ENCODE results near the gene A3GALT2.

Gene A3GALT2

DNA sequence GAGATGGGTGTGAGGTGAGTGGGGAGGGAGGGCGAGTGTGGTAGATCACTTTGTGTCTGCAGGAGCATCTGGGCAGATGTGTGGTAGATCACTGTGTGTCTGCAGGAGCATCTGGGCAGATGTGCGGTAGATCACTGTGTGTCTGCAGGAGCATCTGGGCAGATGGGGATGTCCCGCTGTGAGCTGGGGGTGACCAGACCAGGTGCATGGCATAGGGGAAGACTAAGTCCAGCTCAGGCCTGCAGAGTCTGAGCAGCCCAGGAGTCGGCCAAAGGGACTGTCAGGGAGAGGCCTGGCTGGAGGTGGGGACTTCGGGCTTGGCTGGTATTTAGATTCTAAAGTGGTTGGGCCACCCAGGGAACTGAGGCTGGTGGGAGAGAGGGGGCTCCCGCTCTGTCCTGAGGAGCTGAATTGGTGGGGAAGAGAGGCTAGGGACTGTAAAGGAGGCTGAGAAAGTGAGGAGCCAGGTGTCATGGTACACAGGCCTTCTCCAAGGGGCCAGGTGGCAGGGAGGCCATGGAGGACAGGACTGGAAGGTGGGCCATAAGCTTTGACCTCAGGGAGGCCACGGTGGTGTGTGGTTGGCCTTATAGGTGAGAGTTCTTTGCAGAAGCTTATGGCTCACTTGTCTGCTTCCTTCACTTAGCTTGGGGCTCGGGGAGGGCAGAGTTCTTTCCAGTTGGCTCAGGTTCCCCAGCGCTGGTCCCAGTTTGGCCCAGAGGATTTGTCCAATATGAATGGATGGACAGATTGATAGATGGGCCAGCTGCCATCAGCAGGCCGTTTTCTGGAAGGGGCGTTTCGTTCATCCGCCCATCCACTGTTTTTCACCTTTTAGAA is 49.0 kb downstream of the A3GALT2 start:
- no peak for DNase-seq (ENCODE audit: low spot score)

DNA sequence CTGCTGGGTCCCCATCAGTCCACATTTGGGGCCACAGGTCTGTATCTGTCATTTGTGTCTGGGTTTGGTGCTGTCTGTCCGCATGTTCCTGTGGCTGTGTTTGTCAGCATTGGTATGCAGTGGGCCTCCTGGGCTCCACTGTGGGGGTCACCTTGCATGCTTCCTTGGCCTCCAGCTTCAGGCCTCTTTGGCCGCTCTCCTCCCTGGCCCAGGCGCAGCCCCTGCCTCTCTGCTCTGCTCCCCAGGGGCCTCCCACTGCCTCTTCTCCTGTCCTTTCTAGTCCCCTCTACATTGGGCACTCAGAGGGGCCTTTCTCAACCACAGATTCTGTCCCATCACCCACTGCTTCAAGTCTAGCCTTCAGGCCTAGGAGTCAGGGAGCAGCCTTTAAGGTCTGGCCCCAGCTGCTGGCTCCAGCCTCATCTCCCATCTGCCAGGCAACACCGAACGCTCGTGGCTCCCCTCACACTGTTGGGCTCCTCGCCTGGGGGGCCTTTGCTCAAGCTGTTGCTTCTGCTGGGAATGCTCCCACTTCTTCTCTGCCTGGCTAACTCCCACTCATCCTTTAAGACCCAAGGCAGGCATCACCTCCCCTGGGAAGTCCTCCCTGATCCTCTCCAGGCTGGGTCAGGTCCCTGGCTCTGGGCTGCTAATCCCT is 50.0 kb downstream of the A3GALT2 start:
- DNase-seq (ENCODE audit: low spot score) = no peak

- DNase-seq (ENCODE audit: low spot score) = no peak
Measured at GRCh38 chr1:33270379-33270778, 50.5 kb downstream of the A3GALT2 start.

DNA sequence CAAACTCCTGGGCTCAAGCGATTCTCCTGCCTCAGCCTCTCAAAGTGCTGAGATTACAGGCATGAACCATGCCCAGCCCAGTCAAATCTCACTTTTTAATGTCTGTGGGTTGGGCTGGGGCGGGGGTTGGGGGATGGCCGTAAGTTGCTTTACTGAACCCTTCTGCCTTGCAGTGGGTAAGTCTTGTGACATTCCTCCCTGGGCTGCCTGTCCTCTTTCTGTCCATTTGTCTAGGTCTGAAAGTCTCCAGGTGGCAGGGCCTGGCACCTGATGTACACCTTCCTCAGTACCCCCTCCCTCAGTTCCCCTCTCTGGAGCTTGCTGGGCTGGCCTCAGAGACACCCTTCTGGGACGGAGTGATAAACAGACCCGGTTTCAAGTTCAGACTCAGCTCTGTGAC is 51.3 kb downstream of the A3GALT2 start:
- no peak for DNase-seq (ENCODE audit: low spot score)

- DNase-seq (ENCODE audit: low spot score) = peak; percentile 41
Measured at GRCh38 chr1:33268927-33269610, 51.8 kb downstream of the A3GALT2 start.

DNA sequence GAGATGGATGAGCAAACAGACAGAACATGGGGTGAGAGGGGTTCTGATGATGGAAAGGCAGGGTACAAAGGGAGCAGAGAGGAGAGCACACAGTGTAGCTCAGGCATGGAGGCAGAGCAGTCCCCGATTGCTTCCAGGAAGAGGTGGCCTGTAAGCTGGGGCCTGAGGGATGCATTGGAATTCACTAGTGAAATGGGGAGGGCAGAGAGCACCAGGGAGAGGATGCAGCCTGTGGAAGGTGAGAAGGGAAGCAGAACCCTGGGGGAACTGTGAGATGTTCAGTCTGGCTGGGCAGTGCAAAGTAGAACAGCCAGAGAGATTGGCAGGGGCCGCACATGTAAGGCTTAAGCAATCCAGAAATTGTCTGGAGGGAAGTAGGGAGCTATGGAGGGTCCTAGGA is 52.4 kb downstream of the A3GALT2 start:
- no peak for DNase-seq (ENCODE audit: low spot score)

- no peak for DNase-seq (ENCODE audit: low spot score)
Measured at GRCh38 chr1:33267468-33268205, 53.3 kb downstream of the A3GALT2 start.

DNA sequence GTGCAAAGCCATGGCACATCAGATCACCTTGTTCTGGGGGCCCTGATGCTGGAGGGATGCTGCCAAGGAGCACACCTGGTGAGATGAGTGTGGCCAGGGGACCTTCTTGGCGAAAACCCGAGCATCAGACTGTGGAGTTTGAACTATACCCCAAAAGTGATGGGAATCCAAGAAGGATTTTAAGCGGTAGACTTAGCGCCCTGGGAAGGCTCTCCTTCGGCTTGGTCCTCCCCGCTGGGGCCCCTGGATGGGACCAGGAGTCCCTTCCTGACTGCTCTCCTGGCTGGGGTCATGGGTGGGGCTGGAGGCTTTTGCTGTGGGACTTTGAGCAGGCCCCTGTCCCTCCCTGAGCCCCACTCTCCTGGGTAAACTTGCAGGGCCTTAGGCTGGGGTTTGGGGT is 54.1 kb downstream of the A3GALT2 start:
- no peak for DNase-seq (ENCODE audit: low spot score)

- no peak for DNase-seq (ENCODE audit: low spot score)
Measured at GRCh38 chr1:33265780-33266605, 54.9 kb downstream of the A3GALT2 start.

DNA sequence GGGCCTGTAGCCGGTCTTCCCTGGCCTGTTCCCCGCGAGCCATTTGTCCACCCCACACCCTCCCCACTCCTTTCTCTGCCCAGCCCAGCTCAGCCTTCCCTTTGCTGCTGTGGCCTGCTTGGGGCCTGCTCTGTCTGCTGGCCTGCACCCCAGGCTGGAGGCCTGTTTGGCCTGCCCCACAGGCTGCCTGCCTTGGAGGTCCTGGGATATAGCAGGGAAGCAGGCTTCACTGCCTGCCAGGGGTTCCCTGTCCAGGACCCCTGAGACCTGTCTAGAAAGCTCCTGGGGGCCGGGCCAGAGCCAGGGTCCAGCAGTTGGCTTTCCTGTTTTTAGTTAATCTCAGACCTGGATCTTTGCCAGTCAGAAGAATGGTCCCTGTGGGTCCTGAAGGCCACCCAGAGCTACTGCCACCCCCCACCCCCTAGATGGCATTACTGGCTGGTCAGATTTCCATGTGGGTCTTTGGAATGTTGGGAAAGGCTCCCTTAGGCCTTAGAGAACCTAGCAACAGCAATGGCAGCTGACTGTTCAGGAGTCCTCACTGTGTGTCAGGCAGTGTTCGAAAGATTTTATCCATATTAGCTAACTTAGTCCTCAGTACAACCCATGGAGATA is 56.9 kb downstream of the A3GALT2 start:
- DNase-seq (ENCODE audit: low spot score) = no peak

GRCh38 chr1:33261344-33261743 is 59.6 kb downstream of the A3GALT2 start:
- DNase-seq (ENCODE audit: low spot score) = no peak

DNA sequence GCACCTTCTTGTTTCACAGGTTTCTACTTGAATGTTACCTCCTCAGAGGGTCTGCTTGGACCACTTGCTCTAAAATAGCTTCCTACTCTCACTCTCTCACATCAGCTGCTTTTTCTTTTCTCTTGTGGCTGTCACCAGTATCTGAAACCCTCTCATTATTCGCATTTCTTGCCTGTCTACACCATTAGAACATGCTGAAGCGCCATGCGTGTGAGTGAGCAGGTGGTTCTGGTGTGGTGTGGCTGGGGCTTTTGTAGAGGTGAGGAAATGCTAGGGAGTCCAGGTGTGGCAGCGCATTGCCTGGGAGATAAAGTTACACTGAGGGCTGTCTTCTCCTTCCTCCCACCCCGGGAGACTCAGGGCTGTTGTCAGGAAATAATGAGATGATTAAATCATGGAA is 60.5 kb downstream of the A3GALT2 start:
- DNase-seq (ENCODE audit: low spot score) = no peak

DNA sequence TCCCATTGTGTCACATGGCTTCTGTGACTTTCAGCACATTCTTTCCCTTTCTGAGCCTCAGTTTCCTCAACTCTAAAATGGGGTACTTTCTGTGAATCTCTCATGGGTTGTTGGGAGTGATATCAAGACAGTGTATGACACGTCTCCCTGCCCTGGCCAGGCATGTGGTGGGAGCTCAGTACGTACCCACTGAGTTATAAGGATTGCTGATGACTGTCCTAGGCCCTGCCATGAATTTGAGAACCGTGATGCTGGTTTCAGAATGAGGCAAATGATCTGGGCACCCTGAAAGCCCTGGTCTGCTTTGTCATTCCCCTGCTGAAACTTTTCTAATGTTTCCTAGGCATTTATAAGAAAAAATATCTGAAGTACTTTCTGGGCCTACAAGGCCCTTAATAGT is 61.0 kb downstream of the A3GALT2 start:
- DNase-seq (ENCODE audit: low spot score) = no peak

- no peak for DNase-seq (ENCODE audit: low spot score)
Measured at GRCh38 chr1:33258788-33259274, 62.1 kb downstream of the A3GALT2 start.

DNA sequence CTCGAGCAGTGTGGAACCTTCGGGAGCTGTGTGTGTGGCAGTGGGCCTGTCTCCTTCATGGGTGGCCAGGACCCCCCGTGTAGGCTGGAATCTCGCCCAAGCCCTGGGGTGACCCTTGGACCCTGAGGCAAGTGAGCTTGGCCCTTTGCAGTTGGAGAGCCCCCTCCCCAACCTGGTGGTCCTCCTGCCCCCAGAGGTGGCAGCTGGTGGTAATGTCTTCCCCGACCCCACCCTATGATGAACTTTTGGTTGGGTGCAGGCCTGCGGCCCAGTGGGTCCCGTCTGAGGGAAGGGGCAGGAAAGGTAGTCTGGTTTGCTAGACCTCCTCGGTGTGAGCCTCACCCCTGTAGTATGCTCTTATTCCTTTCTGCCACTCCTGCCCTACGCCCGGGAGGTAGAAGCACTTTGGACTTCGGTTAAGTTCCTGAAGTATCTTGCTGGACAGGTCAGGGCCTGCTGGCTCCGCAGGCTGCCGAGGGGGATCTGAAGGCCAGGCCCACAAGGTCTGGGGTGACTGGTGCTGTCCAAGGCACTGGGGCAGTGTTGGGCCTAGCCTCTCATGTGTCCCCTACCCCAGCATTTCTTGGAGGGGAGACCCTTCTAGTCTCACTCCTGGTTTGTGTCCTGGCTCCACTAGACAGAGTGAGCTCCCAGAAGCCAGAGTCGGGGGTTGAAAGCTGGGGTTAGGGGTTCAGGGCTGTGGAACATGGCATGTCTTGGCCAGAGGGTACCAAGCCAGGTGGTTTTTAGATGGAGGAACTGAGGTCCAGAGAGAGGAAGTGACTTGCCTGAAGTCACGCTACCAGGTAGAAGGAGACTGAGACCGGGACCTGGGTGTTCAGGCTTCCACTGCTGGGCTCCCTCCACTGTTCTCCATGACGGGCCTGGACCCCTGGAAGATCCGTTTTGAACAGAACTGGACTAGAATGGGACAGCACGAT is 62.9 kb downstream of the A3GALT2 start:
- no peak for DNase-seq (ENCODE audit: low spot score)

GRCh38 chr1:33257207-33257771 is 63.6 kb downstream of the A3GALT2 start:
- peak; percentile 62 for DNase-seq (ENCODE audit: low spot score)

All from GM03348 (cell line).